SU-DHL-6 (cell line): ENCODE results near the gene BPIFB4.

Experiments used
- EZH2phosphoT487 ChIP-seq: fragments of 200-600 bp; sonication (generic), shearing (Covaris generic); conservative IDR thresholded peaks from 2 replicates; pipeline ENCODE4 v1.6.1; 2018; ENCODE audit warnings: mild to moderate bottlenecking, antibody characterized with exemption, low read length, moderate library complexity, mixed read lengths
- TF ChIP-seq, protein P1 (sequence below): fragments of 200-600 bp; sonication (generic); IDR thresholded peaks from one replicate; pipeline ENCODE4 v1.5.1; 2017; ENCODE audit warnings: antibody characterized with exemption, mild to moderate bottlenecking, low read length, moderate library complexity; ENCODE audit not compliant: insufficient read depth, poor library complexity, severe bottlenecking

DNA sequence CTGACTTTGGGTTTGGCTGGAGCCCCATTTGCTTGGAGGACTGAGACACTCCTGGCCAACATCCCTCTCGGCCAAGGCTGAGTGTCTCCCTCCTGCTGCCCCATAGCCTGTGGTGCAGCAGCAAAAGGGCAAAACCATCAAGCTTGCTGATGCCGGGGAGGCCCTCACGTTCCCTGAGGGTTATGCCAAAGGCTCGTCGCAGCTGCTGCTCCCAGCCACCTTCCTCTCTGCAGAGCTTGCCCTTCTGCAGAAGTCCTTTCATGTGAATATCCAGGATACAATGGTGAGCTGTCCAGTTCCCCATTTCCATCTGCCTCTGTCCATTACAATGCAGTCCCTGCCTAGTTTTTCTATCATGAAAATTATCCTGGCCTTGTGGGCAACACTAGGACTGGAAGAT, 42.0 kb upstream of the BPIFB4 start:
- TF ChIP-seq, protein P1, sequence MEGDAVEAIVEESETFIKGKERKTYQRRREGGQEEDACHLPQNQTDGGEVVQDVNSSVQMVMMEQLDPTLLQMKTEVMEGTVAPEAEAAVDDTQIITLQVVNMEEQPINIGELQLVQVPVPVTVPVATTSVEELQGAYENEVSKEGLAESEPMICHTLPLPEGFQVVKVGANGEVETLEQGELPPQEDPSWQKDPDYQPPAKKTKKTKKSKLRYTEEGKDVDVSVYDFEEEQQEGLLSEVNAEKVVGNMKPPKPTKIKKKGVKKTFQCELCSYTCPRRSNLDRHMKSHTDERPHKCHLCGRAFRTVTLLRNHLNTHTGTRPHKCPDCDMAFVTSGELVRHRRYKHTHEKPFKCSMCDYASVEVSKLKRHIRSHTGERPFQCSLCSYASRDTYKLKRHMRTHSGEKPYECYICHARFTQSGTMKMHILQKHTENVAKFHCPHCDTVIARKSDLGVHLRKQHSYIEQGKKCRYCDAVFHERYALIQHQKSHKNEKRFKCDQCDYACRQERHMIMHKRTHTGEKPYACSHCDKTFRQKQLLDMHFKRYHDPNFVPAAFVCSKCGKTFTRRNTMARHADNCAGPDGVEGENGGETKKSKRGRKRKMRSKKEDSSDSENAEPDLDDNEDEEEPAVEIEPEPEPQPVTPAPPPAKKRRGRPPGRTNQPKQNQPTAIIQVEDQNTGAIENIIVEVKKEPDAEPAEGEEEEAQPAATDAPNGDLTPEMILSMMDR, result no peak
- no peak for TF ChIP-seq EZH2phosphoT487
